NOMO-1 treated with DMSO at 0.1 percent for 48 hours (cell line): Measurements from ENCODE around the gene OBP2A.

Source experiments
- DNase-seq: peaks from one replicate; lab custom pipeline; 2025; ENCODE audit not compliant: unreplicated experiment; lab: John Stamatoyannopoulos, UW

OBP2A gene

DNA sequence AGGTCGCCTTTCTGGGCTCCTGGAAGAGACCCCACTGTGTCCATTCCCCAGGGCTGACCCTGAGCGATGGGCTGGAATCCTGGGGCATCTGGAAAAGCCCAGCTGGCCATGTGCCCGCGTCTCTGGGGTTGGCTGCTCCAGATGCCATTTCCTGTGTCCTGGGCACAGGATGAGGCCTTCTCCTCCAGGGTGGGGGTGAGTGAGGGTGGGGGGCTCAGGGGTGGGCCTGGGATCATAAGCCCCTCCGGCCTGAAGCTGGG lies 46.3 kb downstream of the OBP2A start:
- no peak for DNase-seq

DNA sequence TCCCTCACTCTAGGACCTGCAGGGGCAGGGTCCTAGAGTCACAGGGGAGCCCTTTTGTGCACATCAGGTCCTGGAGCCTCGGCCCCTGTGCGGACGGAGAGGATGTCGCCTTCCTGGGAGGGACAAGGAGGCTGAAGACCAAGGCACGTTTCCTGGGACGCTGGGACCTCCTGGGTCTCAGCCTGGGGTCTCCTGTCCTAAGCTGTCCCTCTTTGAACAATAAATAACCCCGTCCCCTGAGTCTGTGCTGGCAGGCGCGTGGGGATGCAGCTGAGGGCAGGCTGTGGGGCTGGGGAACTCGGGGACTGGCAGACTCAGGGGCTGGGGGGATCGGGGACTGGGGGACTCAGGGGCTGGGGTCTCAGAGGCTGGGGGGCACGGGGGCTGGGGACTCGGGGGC lies 46.7 kb downstream of the OBP2A start:
- no peak for DNase-seq

DNA sequence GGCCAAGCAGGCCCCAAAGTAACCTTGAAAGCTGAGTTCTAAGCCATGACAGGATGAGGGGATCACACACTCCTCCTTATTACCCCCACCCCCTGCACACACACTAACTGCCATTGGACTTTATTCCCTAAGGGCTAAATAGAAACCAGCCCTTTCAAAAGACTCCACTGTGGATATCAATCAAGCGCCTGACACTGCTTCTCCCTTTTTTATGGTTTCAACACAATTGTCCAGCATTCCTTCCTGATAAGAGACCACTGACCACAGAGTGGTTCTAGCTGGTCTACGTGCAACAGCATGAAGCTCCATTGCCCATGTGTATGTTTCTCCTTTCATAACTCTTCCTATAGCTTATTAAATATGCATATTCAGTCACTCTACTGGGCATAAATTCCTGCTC lies 50.3 kb downstream of the OBP2A start:
- no peak for DNase-seq
